GM19023 (cell line): Measurements from ENCODE around the gene CDK15.
"Not testable (repeated sequence)": the region's sequence is repeated elsewhere in the genome, so short reads cannot be mapped to it uniquely, and the experiment has no call there.

Experiments
- ATAC-seq: cut with Tn5 transposase; IDR thresholded peaks from one replicate; pipeline ENCODE4 v1.9.1; 2021; ENCODE audit warnings: mild to moderate bottlenecking, moderate library complexity; ENCODE audit not compliant: unreplicated experiment

CDK15 gene

GRCh38 chr2:201789395-201789794 lies 16.9 kb upstream of the CDK15 start:
- ATAC-seq, result no peak

DNA sequence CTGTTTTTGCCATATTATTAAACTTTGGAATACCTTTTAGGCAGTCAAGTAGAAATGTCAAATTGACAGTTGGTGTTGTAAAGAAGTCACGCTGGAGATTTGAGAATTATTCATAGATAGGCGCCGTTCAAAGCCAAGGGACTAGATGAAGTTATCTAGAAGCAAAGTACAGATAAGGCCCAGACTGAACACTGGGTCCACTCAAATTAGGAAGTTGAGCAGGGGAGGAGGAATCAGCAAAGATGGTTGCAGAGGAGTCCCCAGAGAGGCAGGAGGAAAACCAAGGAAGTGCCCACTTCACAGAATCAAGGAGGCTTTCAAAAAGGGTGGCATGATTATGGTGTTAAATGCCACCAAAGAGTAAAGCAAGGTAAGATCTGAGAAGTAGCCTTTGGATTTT lies 16.0 kb upstream of the CDK15 start:
- ATAC-seq, result no peak

GRCh38 chr2:201790989-201791388 lies 15.3 kb upstream of the CDK15 start:
- ATAC-seq, result no peak

DNA sequence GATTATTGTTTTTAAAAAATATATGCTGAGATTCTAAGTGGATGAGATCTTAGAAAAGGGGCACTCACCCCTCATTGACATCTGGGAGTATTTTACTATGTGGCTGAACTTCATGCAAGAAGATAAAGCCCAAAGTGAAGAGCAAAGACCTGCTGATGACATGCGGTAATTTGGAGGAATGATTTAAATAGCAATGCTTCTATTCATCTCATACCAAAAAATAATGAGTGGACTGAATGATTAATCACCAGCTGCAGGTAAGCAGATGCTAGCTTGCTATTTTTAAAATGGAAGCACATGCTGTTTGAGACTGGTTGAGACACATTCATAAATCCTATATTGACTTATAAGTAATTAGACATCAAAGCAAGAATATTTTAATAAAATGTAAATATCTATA lies 12.7 kb upstream of the CDK15 start:
- no peak for ATAC-seq

DNA sequence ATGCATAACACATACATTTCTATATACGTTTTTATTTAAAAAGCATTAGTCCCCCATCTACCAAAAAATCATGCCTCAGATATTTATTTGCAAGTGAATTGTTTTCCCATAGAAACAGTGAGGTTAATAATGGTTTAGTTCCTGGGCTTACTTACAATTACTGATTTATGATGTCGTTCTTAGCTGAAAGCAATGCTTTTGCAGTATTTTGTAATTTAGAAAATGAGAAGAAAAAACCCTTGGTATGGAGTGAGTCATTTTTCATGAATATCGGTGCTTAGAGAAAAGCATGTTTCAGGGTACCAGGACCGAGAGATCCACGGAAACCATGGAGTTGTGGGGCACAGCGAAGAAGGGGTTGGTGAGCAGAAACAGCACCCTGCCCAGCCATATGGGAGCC lies 12.0 kb upstream of the CDK15 start:
- ATAC-seq, result no peak

- ATAC-seq, result no peak
Observed at GRCh38 chr2:201795607-201796477, 10.5 kb upstream of the CDK15 start.

DNA sequence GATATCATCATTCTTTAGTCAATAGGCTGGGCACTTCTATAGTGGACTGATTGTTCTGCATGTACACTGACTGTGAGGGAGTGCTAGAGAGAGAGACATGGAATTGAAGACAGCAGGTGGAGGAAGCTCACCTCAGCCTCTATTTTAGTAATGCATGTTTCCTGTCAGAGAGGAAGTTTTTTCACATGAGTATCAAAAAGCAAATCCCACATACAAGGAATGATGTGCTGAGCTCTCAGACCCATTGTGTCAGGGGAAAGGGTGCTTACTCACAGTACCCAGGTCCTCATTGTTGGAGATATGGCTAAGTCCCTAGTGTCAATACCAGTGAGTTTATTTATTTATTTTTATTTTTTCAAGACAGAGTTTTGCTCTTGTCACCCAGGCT lies 9.9 kb upstream of the CDK15 start:
- ATAC-seq, result no peak

DNA sequence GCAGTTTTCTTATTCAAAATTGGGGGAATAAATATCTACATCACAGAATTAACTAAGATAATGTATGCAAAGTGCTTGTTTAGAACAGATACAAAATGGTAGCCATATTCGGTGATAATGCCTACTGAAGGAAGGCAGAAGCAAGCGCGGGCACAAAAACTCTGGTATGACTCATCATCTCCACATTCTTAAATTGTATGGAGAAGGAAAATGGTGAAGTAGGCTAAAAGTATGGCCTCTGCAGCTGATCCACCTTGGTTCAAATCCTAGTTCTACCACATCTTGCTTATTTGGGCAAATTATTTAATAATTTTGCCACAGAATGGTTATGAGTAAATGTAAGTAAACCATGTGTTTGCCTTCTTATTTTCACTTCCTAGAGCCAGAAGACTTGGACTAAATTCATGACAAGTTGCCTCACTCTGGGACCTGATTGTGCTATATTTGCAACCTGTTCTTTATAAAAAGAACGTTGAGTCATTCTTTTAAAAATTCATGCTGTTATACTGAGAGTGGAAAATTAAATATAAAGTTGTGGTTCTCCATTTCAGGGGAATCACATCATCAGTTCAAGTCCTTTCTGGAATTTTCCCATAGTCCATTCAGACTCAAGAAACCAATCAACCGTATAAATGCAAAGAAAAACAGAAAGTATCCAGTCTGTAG lies 9.0 kb upstream of the CDK15 start:
- no peak for ATAC-seq

DNA sequence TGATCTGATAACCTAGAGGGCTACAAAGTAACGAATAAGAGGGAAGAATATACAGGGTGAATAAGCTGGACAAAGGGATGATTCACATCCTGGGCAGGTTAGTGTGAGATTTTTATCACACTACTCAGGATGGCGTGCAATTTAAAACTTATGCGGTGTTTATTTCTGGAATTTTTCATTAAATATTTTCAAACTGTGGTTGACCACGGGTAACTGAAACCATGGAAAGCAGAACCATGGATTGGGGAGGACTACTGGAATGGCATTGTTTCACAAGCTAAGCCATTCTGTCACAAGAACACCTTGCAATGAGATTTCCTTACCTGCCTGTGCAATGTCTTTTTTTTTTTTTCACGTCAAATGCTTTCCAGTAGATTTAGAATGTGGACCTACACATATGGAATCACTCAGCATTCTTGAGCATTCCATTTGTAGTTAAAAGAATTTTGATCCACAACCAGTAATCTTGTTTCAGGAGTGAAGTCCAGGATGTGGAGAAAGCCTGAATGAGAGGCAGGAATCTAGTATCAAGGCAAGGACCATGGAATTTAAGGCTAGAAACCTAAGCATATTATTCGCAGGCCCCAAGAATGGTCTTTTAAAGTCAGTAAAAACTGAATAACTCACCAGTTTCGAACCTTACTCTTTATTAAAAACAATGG lies 8.0 kb upstream of the CDK15 start:
- ATAC-seq, result no peak

- not testable (repeated sequence) for ATAC-seq
Observed at GRCh38 chr2:201798914-201799285, 7.4 kb upstream of the CDK15 start.

- no peak for ATAC-seq
Observed at GRCh38 chr2:201807452-201807999, 1.2 kb downstream of the CDK15 start.

- no peak for ATAC-seq
Observed at GRCh38 chr2:201808027-201808426, 1.7 kb downstream of the CDK15 start.

GRCh38 chr2:201809633-201810032 lies 3.3 kb downstream of the CDK15 start:
- ATAC-seq, result no peak

GRCh38 chr2:201810604-201811003 lies 4.3 kb downstream of the CDK15 start:
- not testable (repeated sequence) for ATAC-seq

- ATAC-seq, result no peak
Observed at GRCh38 chr2:201813996-201814760, 7.8 kb downstream of the CDK15 start.

- no peak for ATAC-seq
Observed at GRCh38 chr2:201816657-201817575, 10.6 kb downstream of the CDK15 start.

GRCh38 chr2:201820383-201821007 lies 14.2 kb downstream of the CDK15 start:
- no peak for ATAC-seq

DNA sequence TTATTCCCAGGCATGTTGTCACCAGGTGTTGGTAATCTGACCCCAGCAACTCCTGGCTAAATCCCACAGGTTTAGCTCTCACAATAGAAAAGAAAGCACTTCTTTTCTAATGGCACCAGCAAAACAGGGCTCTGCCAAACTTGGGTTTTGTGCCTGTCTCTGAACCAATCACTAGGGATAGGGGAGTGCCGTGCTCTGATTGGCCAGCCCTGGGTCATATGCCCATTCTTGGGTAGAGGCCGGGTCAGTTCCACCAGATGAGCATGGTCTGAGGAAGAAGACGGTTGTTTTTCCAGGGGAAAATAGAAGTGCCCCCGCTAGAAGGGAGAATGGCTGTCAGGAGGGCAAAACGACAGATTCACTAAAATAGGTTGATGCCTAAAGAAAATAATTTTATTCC lies 14.7 kb downstream of the CDK15 start:
- ATAC-seq, result no peak

DNA sequence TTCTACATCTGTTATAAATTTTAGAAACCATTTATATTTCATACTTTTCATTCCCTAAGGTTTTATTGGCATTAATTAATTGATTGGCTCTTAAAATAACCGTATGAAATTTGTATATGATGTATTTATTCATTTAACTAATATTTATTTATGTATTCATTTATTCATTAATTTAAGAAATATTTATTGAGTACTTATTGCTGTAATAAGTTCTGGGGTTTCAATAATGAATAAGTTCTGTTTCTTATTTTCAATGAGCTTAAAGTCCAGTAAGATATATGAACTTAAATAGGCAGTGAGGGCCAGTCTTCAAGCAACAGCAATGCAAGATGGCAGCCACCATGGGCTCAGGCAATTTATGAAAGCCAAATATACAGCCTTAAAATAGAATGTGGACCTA lies 17.9 kb downstream of the CDK15 start:
- no peak for ATAC-seq
